Effector memory CD4-positive, alpha-beta T cell (primary cell): ENCODE measurements around the gene NABP1.

Source experiments
- DNase-seq, 3 donors: peaks; one replicate each; pipeline ENCODE4 v3.0.0-alpha.2; 2020
- H3K27ac ChIP-seq: 2 replicates; pipeline ENCODE4 v1.7.0; 2013; ENCODE audit warnings: mild to moderate bottlenecking, low read length, moderate library complexity; ENCODE audit not compliant: insufficient read depth, poor library complexity, severe bottlenecking
- H3K27me3 ChIP-seq: replicated peaks from 2 replicates; pipeline ENCODE4 v1.7.0; 2013; ENCODE audit warnings: mild to moderate bottlenecking, low read length; ENCODE audit not compliant: insufficient read depth, control insufficient read depth, poor library complexity, severe bottlenecking
- H3K36me3 ChIP-seq: 2 replicates; pipeline ENCODE4 v1.7.0; 2013; ENCODE audit warnings: mild to moderate bottlenecking, low read length, moderate library complexity; ENCODE audit not compliant: control insufficient read depth, insufficient read depth
- H3K4me1 ChIP-seq: 2 replicates; pipeline ENCODE4 v1.7.0; 2013; ENCODE audit warnings: low read length, mild to moderate bottlenecking; ENCODE audit not compliant: control insufficient read depth, insufficient read depth, poor library complexity, severe bottlenecking
- H3K4me3 ChIP-seq: 2 replicates; pipeline ENCODE4 v1.7.0; 2013; ENCODE audit warnings: low read length, low read depth, mild to moderate bottlenecking; ENCODE audit not compliant: insufficient read depth, poor library complexity, severe bottlenecking
- H3K9me3 ChIP-seq: 2 replicates; pipeline ENCODE4 v1.7.0; 2013; ENCODE audit warnings: mild to moderate bottlenecking, low read length, moderate library complexity; ENCODE audit not compliant: control insufficient read depth

Gene NABP1

DNA sequence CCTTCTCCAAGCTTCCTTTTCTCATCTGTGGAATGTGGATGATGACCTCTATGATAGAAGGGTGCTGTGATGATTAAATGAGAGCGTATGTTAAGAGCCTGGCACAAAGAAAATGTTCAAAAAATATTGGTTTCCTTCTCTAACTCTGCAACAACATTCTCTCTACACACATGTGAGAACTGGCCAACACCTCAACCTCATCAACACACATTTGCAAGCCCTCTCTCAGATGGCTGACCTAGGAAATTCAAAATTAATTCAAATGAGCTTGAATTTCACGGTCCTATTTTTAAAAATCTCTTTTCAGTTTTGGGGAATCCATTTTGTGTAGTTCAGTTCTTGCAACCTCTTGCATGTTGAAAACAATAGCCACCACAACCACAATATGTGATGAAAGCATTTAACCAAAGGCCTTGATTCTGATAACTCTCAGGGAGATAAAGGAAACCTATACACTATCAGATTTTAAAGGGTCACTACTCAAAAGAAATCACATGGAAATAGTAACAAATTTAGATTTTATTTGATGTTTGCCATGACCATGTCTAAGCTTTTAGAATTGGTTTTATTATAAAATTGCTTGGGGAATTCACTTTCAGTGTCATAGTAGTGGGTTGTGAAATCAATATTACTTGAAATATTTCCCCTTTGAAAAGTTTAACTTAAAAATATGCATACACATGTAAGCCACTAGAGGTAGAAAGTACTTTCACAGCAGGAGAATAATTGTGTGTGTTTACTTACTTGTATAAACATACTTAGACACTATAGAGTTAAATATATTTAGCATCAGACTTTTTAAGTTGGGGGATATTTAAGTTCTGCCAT lies 16.6 kb upstream of the NABP1 start:
- DNase-seq = no peak
- Histone ChIP-seq H3K4me1 (no peaks in the 10 kb centered on the region), H3K27me3 (no peaks in the 10 kb centered on the region), H3K27ac (no peak overlapping the region), H3K4me3 (no peak overlapping the region), H3K36me3 (no peaks in the 10 kb centered on the region), H3K9me3 (no peaks in the 10 kb centered on the region)

DNA sequence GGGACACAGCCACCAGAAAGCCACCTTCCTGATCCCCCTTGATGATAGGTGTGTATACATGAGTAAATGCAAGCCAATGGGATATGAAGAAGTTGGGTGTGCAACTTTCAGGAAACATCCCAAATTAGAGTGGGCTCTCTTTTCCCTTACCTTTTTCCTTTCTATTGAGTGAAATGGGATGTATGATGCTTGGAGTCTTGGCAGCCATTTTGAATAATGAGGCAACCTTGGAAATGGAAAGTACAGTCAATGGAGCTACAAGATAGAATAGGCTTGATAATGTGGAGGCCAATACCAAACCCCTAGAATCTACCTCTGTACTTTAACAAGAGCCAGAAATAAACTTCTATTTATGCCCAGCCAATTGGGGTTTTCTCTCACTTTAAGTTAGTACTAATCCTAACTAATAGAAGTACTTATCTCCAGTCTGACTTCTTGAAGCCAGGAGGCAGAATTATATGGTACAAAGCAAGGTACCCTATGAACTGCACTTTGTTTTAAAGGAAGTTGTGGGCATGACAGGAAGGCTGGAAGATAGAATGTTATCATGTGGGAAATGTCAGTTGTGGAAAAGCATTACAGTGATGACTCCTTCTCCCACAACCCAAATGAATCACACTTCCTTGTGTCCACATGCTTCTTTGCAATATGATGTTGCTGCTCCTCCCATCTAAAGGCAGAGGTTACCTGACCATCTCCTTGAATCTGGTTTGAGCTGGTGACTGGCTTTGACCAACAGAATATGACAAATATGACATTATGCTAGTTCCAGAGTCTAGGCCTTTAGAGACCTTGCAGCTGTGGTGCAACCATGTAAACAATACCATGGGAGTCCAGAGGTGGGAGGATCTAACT lies 12.9 kb upstream of the NABP1 start:
- H3K4me1 ChIP-seq = no peaks in the 10 kb centered on the region
- DNase-seq = no peak
- no peak overlapping the region for H3K4me3 ChIP-seq
- no peaks in the 10 kb centered on the region for H3K9me3 ChIP-seq
- no peaks in the 10 kb centered on the region for H3K27me3 ChIP-seq
- no peaks in the 10 kb centered on the region for H3K36me3 ChIP-seq
- H3K27ac ChIP-seq = no peak overlapping the region

DNA sequence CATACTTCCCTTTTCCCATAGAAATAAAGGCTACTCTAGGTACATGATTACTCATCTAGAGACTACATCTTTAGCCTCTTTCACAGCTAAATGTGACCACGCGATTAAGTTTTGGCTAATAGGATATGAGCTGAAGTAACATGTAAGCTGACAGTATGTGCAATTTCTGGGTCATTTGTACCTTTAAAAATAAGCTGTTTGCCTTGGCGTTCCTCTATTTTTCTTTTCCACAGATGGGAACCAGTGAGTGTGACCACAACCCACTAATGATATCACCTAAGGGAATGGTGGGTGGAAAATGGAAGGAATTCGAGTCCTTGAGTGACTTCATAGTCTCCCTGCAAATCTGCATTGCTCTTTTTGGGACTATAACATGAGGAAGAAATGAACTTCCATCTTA lies 11.7 kb upstream of the NABP1 start:
- Histone ChIP-seq H3K27ac (no peak overlapping the region), H3K36me3 (no peaks in the 10 kb centered on the region), H3K9me3 (no peaks in the 10 kb centered on the region), H3K27me3 (no peaks in the 10 kb centered on the region), H3K4me1 (no peaks in the 10 kb centered on the region), H3K4me3 (no peak overlapping the region)
- no peak for DNase-seq

DNA sequence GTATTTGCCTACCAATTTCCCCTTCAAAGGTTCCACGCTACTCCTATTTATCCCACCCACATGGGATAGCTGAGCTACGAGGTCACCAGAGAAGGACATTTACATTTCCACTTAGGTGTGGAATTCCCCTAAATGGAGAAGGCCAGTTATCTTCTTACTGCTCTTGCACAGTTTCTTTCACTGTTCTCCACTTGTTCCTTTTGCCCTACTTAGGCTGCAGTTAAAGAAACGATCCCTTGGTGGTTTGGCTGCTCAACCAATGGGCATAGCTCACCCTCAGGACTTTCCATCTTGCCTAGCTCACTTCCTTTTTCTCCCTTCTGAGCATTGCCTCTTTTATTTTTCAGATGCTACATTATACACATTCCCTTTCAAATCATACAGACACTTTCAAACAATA lies 11.2 kb upstream of the NABP1 start:
- no peaks in the 10 kb centered on the region for H3K9me3 ChIP-seq
- no peak overlapping the region for H3K27ac ChIP-seq
- H3K4me1 ChIP-seq = no peaks in the 10 kb centered on the region
- no peak overlapping the region for H3K4me3 ChIP-seq
- no peak for DNase-seq
- no peaks in the 10 kb centered on the region for H3K36me3 ChIP-seq
- H3K27me3 ChIP-seq = no peaks in the 10 kb centered on the region

DNA sequence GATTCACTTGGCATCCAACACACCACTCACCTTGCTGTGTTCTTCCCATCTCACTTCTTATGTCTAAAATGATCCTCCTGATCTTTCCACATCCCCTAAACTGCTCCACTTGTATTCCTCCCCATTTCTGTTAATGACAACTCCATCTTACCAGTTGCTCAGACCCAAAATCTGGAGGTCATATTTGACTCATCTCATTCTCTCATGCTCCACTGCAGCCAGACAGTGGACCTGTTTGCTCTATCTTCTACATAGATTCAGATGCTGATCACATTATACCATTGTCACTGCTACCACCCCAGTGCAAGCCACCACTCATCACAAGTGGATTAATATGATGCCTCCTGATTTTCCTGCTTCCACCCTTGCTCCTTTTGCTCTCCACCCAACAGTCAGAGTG lies 7.9 kb upstream of the NABP1 start:
- Histone ChIP-seq H3K4me3 (no peak overlapping the region), H3K27ac (no peak overlapping the region), H3K9me3 (no peaks in the 10 kb centered on the region), H3K27me3 (no peaks in the 10 kb centered on the region), H3K36me3 (no peaks in the 10 kb centered on the region), H3K4me1 (peaks cover 4% of the 10 kb centered on the region)
- DNase-seq = no peak

DNA sequence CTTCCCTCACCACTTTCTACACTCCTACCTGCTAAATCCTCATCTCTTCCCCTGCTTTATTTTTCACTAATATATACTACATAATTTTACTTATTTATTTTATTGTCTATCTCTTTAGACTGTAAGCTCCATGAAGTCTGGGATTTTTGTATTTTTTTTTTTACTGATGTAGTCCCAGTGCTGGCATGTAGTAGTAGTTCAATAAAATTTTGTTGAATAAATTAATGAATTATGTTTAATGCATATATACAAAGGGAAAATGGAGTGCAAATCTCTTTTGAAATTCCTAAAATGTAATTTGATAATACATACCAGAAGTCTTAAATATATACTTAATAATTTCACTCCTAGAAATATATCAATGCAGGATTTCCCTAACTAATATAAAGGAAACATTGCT lies 7.1 kb upstream of the NABP1 start:
- no peaks in the 10 kb centered on the region for H3K36me3 ChIP-seq

DNA sequence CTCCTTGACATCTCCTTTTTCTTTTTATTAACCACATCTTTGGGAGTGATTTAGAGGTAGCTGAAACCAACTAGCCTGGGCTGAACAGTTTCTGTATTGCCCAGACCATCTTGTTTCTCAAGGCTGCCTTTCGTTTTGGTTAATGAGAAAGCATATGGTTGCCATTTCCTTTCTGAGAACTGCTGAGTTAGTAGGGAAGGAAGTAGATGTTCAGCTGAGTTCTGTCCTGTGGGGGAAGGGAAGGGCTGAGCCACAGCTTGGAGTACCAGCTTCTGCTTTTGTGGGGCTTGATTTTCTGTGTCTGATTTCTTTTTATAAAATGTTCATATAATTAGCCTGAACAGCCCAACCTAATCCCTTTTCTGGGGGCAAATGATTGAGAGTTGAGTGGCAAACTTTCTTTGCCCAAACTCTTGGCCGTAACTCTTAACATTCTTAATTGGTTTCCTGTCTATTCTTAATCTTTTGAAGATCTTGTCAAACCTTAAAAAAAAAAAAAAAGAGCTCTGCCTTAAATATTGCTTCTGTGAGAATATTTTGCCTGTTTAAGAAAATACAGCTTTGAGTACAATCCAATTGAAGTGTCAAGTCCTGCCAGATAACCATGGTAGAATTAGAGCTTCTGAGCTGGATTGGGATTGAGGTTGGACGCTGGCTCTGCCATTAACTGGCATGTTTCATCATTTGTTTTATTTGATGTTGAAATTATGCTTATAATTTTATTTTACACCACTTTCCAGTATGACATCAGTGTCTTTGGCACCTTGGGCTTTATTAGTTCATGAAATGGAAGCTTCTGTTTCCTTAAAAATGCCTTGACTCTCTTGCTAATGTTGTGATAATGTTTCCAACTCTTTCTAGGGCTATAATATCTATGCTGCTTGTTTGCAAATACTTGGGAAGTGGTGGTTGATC lies 1.9 kb upstream of the NABP1 start:
- H3K9me3 ChIP-seq = no peaks in the 10 kb centered on the region
- peaks cover 25% of the 10 kb centered on the region for H3K4me1 ChIP-seq
- peak overlapping the region; percentile 75 for H3K4me3 ChIP-seq
- peak; percentile 22 to 46 (median 45) for DNase-seq
- H3K27me3 ChIP-seq = no peaks in the 10 kb centered on the region
- no peaks in the 10 kb centered on the region for H3K36me3 ChIP-seq
- H3K27ac ChIP-seq = peak overlapping the region; percentile 92

More for the DNA sequence above, 7.1 kb upstream of the NABP1 start:
- no peak for DNase-seq
- H3K4me3 ChIP-seq = no peak overlapping the region
- H3K27ac ChIP-seq = no peak overlapping the region
- no peaks in the 10 kb centered on the region for H3K27me3 ChIP-seq
- H3K9me3 ChIP-seq = no peaks in the 10 kb centered on the region
- H3K4me1 ChIP-seq = peaks cover 11% of the 10 kb centered on the region

DNA sequence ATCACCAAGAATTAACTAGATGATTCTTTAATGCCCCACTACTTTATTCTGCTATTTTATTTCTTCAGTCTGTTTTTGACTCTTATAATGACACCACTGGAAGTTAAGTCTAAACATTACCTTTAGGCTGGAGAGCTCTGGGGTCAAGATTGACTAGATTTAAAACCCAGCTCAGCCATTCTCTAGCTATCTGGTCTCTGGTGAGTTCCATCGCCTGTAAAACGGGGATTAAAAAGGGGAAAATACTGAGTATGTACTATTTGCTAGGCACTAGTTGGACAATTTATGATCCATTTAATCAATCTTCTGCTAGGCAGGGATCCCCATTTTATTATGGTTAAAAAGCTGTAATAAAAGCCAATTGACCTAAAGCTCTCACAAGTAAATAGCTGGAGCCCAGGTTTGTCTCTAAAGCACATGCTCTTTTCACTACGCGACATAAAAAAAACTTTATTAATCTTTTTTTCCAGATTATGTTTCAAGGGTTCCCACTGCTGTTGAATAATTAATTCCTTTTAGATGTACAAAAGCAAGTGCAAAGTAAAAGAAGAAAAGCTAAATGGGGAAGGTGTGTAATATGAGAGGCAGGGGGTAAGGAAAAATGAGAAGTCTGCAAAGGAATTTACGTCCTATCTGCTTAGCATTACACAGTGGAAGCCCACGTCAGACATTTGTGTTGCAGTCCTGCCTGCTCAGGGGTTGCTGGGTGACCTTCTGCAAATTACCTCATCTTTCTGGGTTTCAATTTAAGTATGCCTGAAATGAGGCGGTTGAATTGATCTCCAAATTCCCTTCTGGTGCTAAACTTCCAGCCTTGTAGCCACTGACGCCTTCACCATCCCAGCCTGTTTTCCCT lies 918 bp upstream of the NABP1 start:
- Histone ChIP-seq H3K4me1 (peaks cover 29% of the 10 kb centered on the region), H3K36me3 (no peaks in the 10 kb centered on the region), H3K9me3 (no peaks in the 10 kb centered on the region), H3K4me3 (peak overlapping the region; percentile 75), H3K27ac (peak overlapping the region; percentile 92), H3K27me3 (no peaks in the 10 kb centered on the region)
- DNase-seq = peak in 2 of 3 donors; percentile 25 to 38
